GM12891 (cell line): ENCODE results near the gene CCDC50. TPM values are rescaled to one million over a fixed set of nuclear protein-coding genes. Genes with fewer than 3 reads are reported as not detected.

ENCODE experiments used
- DNase-seq: peaks from one replicate; pipeline ENCODE4 v3.0.0; 2011; ENCODE audit warnings: low spot score; ENCODE audit not compliant: insufficient read length
- FAIRE-seq: peaks from 2 replicates; lab custom pipeline; 2011; peaks lifted over from hg19 to GRCh38; lab: Jason Lieb, UNC
- PAX5 ChIP-seq: IDR thresholded peaks from 2 replicates; pipeline ENCODE4 v1.6.1; 2011; ENCODE audit warnings: low read length, moderate library complexity, mild to moderate bottlenecking; ENCODE audit not compliant: insufficient read depth, severe bottlenecking
- POLR2A ChIP-seq: IDR thresholded peaks from 2 replicates; pipeline ENCODE4 v1.6.1; 2011; ENCODE audit warnings: low read depth, low read length, control low read depth
- POLR2AphosphoS5 ChIP-seq: IDR thresholded peaks from 2 replicates; pipeline ENCODE4 v1.6.1; 2011; ENCODE audit warnings: low read depth, low read length, control low read depth
- POU2F2 ChIP-seq: IDR thresholded peaks from 2 replicates; pipeline ENCODE4 v1.6.1; 2011; ENCODE audit warnings: low read depth, mild to moderate bottlenecking, control low read depth, low read length, moderate library complexity
- SPI1 ChIP-seq: IDR thresholded peaks from 2 replicates; pipeline ENCODE4 v1.6.1; 2011; ENCODE audit warnings: low read depth, low read length, control low read depth
- TAF1 ChIP-seq: IDR thresholded peaks from 2 replicates; pipeline ENCODE4 v1.6.1; 2011; ENCODE audit warnings: low read depth, low read length, control low read depth
- polyA plus RNA-seq: library from polyadenylated mRNA; unstranded; fragments of >200 nt; gene quantifications from one replicate; pipeline ENCODE4 v1.2.1, GENCODE V29; 2012; ENCODE audit warnings: low read depth, missing spikeins, inconsistent platforms; ENCODE audit not compliant: missing spikeins

The CCDC50 gene, protein sequence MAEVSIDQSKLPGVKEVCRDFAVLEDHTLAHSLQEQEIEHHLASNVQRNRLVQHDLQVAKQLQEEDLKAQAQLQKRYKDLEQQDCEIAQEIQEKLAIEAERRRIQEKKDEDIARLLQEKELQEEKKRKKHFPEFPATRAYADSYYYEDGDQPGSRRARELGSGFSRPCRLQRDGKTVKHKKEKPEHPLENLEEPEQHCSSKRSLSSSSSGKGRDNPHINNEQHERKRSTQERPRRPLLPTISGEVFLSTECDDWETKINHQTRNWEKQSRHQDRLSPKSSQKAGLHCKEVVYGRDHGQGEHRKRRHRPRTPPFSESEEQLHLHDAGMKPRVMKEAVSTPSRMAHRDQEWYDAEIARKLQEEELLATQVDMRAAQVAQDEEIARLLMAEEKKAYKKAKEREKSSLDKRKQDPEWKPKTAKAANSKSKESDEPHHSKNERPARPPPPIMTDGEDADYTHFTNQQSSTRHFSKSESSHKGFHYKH
- polyA plus RNA-seq: 37.5 TPM

DNA sequence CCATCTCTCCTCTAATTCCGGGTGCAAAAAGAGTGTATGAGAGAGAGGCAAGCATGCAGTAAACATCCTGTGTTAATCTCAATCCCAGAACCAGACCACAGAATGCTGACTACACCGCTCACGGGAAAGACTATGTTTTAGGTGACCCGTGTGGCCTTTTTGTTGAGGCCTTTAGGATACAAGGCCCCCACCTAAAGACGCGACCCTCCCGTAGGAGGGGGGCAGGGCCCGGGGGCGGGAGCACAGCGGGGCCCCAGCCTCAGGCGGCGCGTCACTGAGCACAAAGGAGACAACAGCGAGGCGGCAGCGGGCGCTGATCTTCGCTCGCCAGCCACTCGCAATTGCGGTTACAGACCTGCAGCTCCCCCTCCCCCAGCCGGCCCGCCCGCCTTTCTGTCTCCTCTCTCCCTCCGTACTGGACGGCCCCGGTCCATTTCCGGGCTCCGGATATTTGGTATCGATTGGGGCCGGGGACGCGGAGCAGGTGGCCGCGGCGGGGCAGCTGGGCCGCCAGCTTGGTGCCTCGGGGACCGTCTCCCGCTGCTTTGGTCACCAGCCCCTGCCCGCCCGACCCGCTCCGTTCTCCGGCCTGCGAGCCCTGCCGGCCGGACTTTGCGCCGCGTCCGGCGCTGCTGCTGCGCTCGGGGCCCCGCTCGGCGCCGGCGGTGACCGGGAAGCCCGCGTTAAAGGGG lies at the start of gene CCDC50:
Gene CCDC50 (plus strand): TSS at position 433 of the 692 bp plus-strand sequence. CDS start 281 bp downstream, outside the sequence.
- FAIRE-seq: peak; percentile 78
- TF ChIP-seq TAF1 (peak; percentile 80), POU2F2 (peak; percentile 69), POLR2AphosphoS5 (peak; percentile 51; the same call in 1 of the 2 replicates), SPI1 (no peak), PAX5 (peak; percentile 45), POLR2A (peak; percentile 65)
- DNase-seq: peak; percentile 74

DNA sequence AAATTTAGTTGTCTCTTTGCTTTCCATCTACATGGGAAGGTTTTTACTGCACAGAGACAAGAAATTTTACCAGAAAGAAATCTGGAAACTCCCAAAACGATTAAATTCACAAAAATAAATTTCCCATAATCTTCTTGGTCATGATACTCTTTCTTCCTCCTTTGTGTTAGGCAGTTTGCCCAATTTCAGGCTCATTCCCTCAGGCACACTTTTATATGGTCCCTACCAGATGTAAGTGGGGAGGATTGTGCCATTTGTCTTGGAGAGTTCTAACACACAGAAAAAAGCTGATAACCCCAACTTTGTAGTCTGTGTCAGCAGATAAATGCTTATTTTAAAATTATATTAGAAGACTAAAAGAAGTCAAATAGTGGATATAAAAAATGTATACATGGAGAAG lies 49.1 kb upstream of the CCDC50 start:
- FAIRE-seq (no peak), DNase-seq (no peak)
- TF ChIP-seq TAF1 (no peak), PAX5 (no peak), SPI1 (no peak), POU2F2 (no peak), POLR2AphosphoS5 (no peak), POLR2A (no peak)

GRCh38 chr3:191280882-191281281 lies 48.3 kb upstream of the CCDC50 start:
- no peak for FAIRE-seq
- TF ChIP-seq SPI1 (no peak), POU2F2 (no peak)
- DNase-seq: no peak

DNA sequence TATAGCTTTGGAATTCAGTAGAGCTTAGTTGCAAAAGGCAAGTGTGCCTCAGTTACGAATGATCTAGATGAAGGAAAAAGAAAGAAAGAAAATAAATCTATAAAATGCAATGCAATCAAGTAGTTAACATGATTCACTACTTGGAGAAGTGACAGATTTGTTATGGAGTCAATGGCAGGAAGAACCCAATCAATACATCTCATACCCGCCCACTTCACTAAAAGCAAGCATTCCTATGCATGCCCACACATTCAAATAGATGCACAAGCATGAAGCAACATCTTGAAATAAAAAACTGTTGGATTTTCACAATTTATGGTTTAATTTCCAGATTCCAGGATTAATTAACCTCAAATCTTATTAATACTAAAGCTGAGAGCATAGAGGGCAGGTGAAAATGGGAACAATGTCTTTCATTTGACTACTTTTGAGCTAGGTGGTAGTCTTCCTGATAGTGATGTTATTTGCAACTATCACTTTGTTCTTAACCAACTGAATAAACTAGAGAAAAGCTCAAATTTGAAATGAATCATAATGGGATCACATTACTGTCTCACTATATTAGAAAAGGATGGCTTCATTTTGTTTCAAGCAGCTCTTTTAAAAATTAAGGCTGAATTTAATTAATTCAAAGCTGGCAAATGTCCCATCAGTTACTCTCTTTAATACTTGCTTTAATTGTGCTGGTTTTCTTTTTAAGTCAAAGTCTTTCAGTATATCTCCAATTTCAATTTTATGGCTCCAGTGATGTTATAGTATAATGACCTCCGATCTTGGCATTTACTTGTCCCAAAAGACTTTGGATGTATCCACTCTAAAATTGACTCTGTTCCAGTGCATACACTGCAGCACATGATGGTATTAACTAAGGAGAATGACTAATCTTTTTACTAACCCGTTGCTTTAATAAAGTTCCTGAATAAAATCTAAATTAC lies 46.7 kb upstream of the CCDC50 start:
- FAIRE-seq (no peak), DNase-seq (no peak)
- TF ChIP-seq POU2F2 (no peak), POLR2A (no peak), SPI1 (no peak), PAX5 (no peak), TAF1 (no peak), POLR2AphosphoS5 (no peak)

DNA sequence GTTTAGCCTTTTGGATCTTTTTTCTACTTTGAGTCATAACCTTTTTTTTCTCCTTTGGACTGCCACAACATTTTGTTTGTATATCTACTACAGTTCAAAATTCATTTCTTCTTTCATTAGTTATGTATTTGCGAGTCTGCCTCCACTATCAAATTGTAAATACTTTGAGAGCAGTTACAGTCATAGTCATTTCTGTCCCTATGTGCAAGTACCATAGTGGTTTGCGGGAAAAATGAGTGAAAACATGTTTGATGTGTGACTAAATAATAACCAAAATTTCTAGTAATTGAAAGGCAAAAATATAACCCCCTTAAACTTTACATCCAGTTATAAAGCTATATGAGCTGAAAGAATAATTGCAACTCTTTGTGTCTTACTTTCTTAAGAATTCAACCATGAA lies 45.8 kb upstream of the CCDC50 start:
- no peak for FAIRE-seq
- no peak for DNase-seq
- TF ChIP-seq PAX5 (no peak), POU2F2 (no peak), SPI1 (no peak), TAF1 (no peak), POLR2AphosphoS5 (no peak), POLR2A (no peak)

DNA sequence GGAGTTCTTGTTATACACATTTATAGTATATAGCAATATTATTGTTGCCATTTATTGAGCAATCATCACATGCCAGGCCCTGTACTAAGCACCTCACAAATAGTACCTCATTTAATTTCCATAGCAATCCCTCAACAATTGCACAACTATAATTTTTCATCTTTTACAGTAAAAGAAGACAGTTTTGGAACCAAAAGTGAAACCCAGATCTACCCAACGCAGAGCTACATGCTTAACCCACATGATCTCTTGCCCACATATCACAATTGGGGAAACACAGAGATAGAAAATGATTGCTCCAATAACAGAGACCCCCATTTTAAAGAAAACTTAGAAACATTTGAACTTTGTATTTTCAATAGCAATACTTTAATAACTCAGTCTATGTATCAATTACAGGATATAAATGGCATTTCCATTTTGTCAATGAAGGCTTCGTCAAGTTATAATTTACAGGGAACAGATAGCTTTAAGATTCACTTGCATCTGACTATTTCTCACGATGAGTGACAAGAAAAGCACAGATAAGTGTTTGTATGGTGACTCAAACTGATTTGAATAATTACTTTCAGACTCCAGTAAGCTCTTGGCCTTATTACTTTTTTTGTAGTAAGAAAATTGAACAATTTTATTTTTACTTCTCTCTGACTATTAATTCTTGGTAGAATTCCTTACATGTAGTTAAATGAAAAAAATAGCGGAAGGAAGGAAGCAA lies 38.7 kb upstream of the CCDC50 start:
- DNase-seq (no peak), FAIRE-seq (peak; percentile 71)
- TF ChIP-seq PAX5: no peak
- no peak for TF ChIP-seq TAF1
- no peak for TF ChIP-seq POLR2AphosphoS5
- TF ChIP-seq SPI1: no peak
- TF ChIP-seq POLR2A: no peak
- no peak for TF ChIP-seq POU2F2

DNA sequence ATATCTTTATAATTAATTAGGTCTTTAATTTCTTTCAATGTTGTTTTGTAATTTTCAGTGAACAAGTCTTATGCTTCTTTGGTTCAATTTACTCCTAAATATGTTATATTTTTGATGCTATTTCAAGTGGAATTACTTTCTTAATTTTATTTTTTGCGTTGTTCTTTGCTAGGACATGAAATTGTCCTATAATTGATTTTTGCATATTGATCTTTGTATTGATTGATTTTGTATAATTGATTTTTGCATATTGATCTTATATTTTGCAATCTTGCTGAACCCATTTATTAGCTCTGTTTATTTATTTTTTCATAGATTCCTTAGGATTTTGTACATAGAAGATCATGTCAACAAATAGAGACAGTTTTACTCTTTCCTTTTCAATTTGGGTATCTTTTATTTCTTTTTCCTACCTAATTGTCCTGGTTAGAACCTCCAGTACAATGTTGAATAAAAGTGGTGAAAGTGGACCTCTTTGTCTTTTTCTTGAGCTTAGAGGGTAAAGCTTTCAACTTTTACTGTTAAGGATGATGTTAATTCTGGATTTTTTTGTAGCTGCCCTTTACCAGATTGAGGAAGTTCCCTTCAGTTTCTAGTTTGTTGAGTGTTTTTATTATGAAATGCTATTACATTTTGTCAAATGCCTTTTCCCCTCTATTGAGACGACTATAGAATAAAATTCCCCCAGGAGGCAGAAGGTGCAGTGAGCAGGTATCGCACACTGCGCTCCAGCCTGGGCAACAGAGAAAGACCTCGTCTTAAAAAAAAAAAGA lies 36.8 kb upstream of the CCDC50 start:
- TF ChIP-seq PAX5 (no peak), SPI1 (no peak), TAF1 (no peak), POU2F2 (no peak), POLR2A (no peak), POLR2AphosphoS5 (no peak)
- FAIRE-seq: no peak
- no peak for DNase-seq

DNA sequence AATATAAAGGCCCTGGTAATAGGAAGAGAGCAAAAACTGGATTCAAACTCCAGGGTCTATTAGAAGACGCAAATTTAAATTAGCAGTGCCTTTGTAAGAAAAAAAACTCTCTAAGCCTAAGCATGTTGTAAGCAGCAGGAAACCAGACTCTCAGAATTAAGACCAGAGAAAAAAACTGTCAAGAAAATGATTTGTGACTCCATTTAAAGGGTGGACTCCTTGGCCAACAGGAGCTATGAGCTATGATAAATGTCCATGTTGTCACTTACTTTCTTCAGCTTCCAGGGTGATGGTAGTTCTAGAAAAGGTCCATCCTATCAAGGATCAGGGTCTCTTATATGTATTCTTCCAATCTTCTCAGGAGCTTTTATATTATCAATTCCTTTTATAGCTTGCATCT lies 34.9 kb upstream of the CCDC50 start:
- no peak for DNase-seq
- no peak for FAIRE-seq
- TF ChIP-seq POU2F2 (no peak), POLR2A (no peak), SPI1 (no peak), TAF1 (no peak), POLR2AphosphoS5 (no peak), PAX5 (no peak)
